HG02938 (cell line): ENCODE results near the gene CHST15.
"Not testable (repeated sequence)": the region's sequence is repeated elsewhere in the genome, so short reads cannot be mapped to it uniquely, and the experiment has no call there.

Source experiments
- ATAC-seq: cut with Tn5 transposase; IDR thresholded peaks from one replicate; pipeline ENCODE4 v1.9.1; 2021; ENCODE audit warnings: mild to moderate bottlenecking, moderate library complexity; ENCODE audit not compliant: unreplicated experiment

Gene CHST15

DNA sequence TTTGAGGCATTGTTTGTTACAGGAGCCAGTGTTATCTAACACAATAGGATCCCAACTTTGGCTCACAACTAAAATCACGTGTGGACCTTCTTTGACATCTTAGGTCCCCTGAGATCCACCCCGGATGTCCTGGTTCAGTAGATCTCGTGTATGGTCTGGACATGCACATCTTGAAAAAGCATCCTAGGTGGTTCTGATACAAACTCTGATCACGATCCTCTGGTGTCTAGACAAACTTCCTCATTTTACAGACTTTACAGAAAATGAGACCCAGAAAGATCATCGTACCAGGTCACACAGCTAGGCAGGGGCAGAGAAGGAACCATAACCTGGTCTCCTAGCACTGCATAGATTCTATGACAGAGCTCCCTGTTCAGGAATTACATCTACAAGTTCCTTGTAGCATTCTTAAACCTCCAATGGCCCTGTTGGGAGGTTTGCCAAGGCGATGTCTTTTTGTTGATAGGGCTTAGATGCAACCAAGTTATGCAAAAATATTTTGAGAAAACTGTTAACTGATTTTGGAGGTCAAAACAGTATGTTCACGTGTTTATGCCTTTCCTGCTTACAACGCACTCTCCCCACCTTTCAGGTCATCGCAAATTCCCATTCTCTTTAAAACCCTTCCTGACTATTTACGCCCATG lies 30.8 kb upstream of the CHST15 start:
- peak; percentile 60 for ATAC-seq

- no peak for ATAC-seq
Observed at GRCh38 chr10:124123156-124123555, 29.8 kb upstream of the CHST15 start.

DNA sequence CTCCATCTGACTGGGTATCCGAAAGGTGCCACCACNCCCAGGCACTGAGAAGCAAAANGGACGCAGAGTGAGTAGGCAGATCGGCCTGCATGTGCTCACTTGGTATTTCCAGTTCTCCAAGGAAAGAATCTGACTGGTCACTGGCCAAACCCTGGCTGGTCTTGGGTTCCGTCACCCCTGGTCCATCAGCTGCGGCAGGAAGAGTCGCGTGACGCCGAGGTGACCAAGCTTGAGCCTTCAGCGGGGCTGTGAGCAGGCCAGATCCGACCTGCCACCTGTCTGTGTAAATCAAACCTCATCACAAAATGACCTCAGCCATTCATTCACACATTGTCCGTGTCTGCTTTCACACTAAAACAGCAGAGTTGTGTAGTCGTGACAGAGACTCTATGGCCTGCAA lies 28.8 kb upstream of the CHST15 start:
- no peak for ATAC-seq

GRCh38 chr10:124120410-124121061 lies 27.1 kb upstream of the CHST15 start:
- no peak for ATAC-seq

DNA sequence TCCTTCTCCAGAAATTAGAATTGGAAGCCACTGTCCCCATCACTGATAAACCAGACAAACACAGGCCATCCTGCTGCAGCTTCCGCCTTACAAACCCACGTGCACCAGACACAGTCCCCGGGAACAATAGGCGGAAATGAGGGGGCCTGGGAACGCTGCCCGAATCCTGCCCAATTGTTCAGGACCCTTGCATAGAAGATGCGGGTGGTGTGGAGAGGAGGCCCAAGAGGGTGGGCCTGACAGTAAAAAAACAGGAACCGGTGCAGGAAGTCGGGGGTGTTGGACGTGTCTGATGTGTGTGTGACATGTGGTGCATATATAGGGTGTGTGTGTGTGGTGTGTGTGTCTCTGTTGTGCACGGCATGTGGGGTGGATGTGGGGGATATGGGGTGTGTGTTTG lies 26.5 kb upstream of the CHST15 start:
- ATAC-seq, result no peak

DNA sequence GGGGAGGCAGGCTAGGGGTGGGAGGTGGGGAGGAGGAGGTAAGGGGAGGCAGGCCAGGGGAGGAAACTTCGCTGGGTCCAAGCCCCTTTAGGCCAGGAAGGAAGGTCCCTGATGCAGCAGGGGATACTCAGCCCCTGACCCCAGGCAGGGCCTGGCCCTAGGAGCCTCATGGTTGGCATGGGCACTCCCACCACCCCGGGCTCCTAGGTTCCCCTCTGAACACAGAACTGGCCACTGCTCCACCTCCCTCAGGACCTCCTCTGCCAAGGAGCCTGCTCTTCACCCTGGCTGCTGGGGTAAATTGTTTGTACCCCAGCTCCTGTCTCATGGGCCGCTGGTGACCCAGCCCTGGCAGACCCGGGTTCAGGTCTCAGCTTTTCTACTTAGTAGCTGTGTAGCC lies 25.8 kb upstream of the CHST15 start:
- ATAC-seq, result no peak

DNA sequence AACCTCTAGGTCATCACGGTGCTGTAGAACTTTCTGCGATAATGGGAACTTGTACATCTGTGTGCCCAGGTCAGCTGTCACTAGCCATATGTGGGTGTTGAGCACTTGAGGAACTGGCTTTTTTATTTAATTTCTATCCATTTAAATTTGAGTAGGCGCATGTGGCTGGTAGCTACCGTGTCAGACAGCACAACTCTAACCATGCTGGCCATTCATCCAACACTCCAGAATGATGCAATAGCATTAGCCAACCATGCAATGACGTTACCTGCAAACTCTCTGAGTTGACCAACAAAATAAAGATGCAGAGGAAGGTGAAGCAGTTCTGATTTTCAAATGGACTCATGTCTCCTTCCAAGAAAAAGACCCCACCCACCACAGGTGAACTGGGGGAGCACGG lies 24.4 kb upstream of the CHST15 start:
- no peak for ATAC-seq

DNA sequence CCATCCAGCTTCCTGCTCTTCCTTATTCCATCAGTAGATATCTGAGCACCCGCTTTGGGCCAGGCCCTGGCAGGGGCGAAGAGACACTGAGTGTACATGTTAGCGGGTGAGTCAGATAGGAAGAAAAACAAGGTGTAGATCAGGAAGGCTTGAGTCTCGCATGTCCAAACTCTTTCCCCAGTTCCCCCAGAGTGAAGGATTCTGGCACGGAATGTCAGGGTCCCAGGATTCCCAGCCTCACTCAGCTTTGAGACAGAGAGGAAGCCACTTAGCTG lies 24.1 kb upstream of the CHST15 start:
- no peak for ATAC-seq

DNA sequence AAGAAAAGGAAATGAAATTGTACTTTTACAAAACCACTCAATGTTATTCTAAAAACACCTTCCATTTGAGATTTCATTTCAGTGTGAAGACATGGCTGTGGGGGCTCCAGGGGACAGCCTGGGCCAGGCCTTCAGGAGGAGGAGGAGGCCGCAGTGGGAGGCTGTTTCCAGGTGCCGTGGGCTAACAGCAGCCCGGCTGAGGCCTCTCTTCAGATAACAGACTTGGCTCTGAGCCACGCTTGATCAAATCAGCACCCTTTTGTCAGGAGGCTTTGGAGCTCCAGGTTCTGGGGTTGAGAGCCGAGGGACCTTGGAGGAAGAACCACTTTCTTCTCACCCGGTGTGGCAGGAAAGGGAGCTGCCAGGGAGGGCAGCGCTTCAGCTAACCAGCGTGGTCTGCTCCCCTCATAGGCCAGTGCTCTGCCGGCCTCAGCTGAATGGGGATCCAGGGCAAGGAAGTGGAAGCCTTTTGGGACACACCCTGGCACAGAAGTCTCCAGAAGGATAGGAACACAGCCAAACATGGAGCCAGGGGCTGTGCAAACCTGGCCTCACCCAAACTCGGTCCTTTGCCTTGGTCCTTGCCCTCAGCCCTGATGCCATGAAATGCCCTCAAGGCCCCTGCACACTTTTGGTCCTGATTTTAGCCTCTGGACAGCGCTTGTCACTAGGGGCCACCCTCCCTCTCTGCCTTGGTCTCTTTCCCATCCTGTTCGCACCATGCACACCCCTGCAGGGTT lies 23.5 kb upstream of the CHST15 start:
- ATAC-seq, result no peak

DNA sequence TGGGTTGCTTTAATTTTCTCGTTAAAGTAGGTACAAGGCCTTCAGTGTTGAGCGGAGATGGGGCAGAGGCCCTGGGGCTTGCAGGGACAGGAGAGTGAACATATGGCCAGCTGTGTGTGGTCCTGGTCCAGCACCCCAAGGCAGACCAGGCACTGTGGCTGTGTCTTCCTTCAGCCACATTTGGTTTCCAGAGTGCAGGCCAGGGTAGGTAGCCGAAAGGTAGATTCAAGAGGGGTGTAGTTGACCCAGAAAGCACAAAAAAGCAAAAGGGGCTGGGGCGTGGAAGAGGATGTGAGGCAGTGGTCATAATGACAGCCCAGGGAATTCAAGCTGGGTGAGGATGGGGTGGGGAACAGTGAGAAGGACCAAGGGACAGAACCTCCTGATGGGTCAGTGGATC lies 21.3 kb upstream of the CHST15 start:
- ATAC-seq, result no peak

GRCh38 chr10:124112891-124113580 lies 19.6 kb upstream of the CHST15 start:
- no peak for ATAC-seq

DNA sequence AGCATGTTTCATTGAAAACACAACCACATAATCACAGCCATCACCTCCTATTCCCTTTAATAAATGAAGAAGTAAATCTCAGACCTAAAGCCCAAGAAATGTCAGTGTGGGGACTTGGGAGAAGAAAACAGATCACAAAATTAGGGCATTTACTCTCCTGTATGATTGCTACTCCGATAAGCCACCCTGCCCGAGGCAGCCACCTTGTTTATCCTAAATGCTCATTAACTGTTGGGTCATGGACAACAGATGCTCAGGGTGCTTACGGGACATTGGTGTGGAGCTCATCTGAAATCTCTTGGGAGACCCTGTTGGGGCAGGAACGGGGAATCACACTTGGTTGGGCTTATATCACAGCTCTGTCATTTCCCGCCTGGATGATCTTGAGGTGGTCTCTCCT lies 17.5 kb upstream of the CHST15 start:
- ATAC-seq, result no peak

GRCh38 chr10:124109261-124109660 lies 15.9 kb upstream of the CHST15 start:
- no peak for ATAC-seq

DNA sequence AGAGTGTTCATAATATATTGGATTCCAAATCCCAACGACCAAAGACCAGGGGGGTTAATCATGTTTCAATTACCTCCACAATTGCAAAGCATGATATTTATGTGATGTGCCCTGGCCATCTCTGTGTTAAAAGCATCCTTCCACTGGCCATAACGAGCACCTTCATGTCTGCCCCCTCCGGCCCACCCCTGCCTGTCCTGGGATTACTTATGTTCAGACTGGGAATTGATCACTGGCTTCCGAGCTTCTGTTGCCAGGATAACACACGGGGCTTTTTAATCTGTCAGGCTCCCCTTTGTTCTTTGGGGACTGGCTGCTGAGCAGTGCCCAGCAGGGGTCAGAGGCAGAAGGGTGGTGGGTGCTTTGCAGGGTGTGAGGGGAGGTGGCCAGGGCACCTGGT lies 13.7 kb upstream of the CHST15 start:
- ATAC-seq, result no peak

GRCh38 chr10:124106241-124106879 lies 13.0 kb upstream of the CHST15 start:
- ATAC-seq, result peak; percentile 78

DNA sequence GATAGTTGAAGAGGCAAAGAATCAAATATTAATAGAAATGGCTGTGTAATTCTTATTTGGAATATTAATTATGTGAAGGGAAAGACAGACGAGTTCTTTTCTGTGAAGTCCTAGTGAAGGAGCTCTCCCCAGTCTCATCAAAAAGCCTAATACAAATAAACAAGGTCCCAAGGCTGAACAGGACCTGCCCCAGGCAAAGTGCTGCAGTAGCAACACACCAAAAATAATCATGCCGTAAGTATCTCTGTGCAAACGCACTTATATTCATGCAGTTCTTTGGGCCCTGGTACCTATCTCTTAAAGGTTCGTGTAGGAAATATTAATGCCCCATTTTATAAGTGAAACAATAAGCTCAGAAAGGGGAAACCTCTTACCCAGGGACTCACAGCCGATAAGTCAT lies 12.2 kb upstream of the CHST15 start:
- no peak for ATAC-seq

DNA sequence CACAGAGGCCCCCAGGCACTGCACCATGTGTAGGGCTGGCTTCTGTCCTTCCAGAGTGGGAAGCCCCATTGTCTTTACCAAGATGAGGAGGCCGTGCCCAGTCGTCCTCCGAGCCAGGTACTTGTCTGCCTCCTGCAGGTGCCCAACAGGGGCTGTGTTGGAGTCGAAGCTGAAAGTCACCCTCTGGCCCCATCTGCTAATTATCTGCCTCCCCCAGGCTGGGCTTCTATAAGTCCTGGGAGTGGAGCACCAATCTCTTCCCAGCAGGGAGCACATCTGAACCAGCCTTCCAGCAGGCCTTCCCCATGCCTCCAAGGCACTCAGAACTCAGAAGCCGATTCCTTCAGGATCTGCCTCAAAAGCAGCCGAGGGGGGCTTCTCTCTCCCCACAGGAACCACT lies 11.6 kb upstream of the CHST15 start:
- ATAC-seq, result no peak

GRCh38 chr10:124104011-124104627 lies 10.7 kb upstream of the CHST15 start:
- ATAC-seq, result no peak

DNA sequence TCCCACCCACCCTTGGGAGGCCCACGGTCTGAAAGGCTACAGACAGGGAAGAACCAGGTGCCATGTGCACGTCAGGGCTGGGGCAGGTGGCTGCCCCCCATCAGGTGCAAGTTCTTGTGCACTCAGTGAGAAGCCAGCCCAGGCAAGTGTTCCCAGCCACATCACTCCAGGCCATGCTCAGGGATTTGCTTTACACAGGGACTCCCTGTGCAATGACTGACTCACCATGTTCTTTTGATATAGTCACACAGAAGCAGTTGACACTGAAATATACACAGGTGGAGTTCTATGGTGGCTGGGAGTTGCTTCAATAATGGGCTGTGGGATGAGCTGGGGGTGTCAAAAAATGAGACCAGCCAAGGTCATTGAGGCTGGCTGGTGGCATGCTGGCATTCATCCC lies 8.0 kb upstream of the CHST15 start:
- no peak for ATAC-seq

DNA sequence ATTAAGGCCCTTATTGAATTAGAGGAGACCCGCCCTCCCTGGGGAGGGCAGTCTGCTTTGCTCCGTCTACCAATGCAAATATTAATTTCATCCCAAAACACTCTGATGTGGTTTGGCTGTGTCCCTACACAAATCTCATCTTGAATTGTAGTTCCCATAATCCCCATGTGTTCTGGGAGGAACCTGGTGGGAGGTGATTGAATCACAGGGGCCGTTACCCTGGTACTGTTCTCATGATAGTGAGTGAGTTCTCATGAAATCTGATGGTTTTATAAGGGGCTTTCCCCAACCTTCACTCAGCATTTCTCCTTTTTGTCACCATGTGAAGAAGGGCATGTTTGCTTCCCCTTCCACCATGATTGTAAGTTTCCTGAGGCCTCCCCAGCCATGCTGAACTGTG lies 7.3 kb upstream of the CHST15 start:
- ATAC-seq, result not testable (repeated sequence)

DNA sequence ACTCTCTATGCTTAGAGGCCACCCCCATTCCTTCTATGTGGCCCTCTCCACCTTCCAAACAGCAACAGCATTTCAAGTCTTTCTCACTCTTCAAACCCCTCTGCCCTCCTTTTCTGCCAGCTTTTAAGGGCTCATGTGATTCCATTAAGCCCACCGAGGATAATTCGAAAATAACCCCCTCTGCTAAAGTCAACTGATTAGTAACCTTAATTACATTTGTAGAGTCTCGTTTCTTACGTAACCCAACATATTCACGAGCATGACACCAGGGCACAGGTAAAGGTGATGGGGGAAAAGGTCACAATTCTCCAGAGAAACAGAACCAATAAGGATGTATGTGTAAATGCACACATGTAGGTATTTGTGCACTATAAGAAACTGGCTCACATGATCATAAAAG lies 6.7 kb upstream of the CHST15 start:
- ATAC-seq, result no peak
